ENCODE measurements around the gene KLF4.

DNA sequence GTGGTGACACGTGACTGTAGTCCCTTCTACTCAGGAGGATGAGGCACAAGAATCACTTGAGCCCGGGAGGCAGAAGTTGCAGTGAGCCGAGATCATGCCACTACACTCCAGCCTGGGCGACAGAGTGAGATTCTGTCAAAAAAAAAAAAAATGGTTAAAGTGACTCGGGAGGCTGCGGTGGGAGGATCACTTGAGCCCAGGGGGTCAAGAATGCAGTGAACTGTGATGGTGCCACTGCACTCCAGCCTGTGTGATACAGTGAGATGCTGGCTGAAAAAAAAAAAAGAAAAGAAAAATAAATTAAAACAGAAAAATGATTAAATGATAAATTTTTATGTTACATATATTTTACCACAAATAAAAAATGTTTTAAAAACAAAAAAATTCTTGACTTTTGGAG, 51.9 kb downstream of the KLF4 start:
- TF ChIP-seq, protein P1, sequence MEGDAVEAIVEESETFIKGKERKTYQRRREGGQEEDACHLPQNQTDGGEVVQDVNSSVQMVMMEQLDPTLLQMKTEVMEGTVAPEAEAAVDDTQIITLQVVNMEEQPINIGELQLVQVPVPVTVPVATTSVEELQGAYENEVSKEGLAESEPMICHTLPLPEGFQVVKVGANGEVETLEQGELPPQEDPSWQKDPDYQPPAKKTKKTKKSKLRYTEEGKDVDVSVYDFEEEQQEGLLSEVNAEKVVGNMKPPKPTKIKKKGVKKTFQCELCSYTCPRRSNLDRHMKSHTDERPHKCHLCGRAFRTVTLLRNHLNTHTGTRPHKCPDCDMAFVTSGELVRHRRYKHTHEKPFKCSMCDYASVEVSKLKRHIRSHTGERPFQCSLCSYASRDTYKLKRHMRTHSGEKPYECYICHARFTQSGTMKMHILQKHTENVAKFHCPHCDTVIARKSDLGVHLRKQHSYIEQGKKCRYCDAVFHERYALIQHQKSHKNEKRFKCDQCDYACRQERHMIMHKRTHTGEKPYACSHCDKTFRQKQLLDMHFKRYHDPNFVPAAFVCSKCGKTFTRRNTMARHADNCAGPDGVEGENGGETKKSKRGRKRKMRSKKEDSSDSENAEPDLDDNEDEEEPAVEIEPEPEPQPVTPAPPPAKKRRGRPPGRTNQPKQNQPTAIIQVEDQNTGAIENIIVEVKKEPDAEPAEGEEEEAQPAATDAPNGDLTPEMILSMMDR (IDR thresholded peaks at IDR 0.05): no peak
- no peak for TF ChIP-seq POLR2AphosphoS5 (IDR thresholded peaks at IDR 0.05; ENCODE audit: low read depth, low read length)
- TF ChIP-seq, protein P2, sequence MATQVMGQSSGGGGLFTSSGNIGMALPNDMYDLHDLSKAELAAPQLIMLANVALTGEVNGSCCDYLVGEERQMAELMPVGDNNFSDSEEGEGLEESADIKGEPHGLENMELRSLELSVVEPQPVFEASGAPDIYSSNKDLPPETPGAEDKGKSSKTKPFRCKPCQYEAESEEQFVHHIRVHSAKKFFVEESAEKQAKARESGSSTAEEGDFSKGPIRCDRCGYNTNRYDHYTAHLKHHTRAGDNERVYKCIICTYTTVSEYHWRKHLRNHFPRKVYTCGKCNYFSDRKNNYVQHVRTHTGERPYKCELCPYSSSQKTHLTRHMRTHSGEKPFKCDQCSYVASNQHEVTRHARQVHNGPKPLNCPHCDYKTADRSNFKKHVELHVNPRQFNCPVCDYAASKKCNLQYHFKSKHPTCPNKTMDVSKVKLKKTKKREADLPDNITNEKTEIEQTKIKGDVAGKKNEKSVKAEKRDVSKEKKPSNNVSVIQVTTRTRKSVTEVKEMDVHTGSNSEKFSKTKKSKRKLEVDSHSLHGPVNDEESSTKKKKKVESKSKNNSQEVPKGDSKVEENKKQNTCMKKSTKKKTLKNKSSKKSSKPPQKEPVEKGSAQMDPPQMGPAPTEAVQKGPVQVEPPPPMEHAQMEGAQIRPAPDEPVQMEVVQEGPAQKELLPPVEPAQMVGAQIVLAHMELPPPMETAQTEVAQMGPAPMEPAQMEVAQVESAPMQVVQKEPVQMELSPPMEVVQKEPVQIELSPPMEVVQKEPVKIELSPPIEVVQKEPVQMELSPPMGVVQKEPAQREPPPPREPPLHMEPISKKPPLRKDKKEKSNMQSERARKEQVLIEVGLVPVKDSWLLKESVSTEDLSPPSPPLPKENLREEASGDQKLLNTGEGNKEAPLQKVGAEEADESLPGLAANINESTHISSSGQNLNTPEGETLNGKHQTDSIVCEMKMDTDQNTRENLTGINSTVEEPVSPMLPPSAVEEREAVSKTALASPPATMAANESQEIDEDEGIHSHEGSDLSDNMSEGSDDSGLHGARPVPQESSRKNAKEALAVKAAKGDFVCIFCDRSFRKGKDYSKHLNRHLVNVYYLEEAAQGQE (IDR thresholded peaks at IDR 0.05; ENCODE audit: insufficient read depth in 1 of 2, low read depth in 2 of 2, low read length in 1 of 2): no peak
- TF ChIP-seq TCF7L2 (IDR thresholded peaks at IDR 0.05; ENCODE audit: low read depth, low read length): no peak

Data from Panc1 (cell line).